Gastrocnemius medialis (tissue), 4 donors: ENCODE measurements around the gene ZNRF1.

Source experiments
- CTCF ChIP-seq, 5 experiments: fragments of 450-650 bp in 3 of 5; fragments of 200-600 bp in 2 of 5; sonication (generic) in 2 of 5; IDR thresholded peaks in 4 of 5; conservative IDR thresholded peaks in 1 of 5; 1 replicate in 4 of 5; 2 replicates in 1 of 5; pipeline ENCODE4 v1.5.1; 2016 to 2019; ENCODE audit warnings: antibody characterized with exemption in 5 of 5, mild to moderate bottlenecking in 3 of 5, moderate library complexity in 3 of 5
- POLR2A ChIP-seq, 2 donors: fragments of 450-650 bp; IDR thresholded peaks; one replicate each; pipeline ENCODE4 v1.6.1; 2017; ENCODE audit warnings: antibody characterized with exemption in 2 of 2, mild to moderate bottlenecking in 2 of 2, moderate library complexity in 2 of 2

- TF ChIP-seq CTCF (IDR thresholded peaks at IDR 0.05 in 4 of 5, conservative IDR thresholded peaks at IDR 0.05 in 1 of 5): no peak
- TF ChIP-seq POLR2A (IDR thresholded peaks at IDR 0.05): no peak
These were observed 69.5 kb downstream of the ZNRF1 start for GRCh38 chr16:75068085-75069031.
